Activated CD8-positive, alpha-beta memory T cell treated with anti-CD3 and anti-CD28 coated beads, Interleukin-2, amount 50 U/mL, for 48 hours (primary cell): ENCODE data around the gene MAP3K7.

ENCODE experiments used
- DNase-seq: peaks from one replicate; pipeline ENCODE4 v3.0.0-alpha.2; 2020

MAP3K7 gene

GRCh38 chr6:90479603-90479926, 107.3 kb downstream of the MAP3K7 start:
- no peak for DNase-seq

- peak; percentile 87 for DNase-seq
These were observed 107.9 kb downstream of the MAP3K7 start for GRCh38 chr6:90478789-90479602.

- DNase-seq = no peak
These were observed 108.6 kb downstream of the MAP3K7 start for GRCh38 chr6:90478278-90478677.

GRCh38 chr6:90477366-90477765, 109.5 kb downstream of the MAP3K7 start:
- DNase-seq = no peak

- DNase-seq = no peak
These were observed 114.2 kb downstream of the MAP3K7 start for GRCh38 chr6:90472716-90473115.

GRCh38 chr6:90471263-90471662, 115.6 kb downstream of the MAP3K7 start:
- DNase-seq = no peak

- DNase-seq = no peak
These were observed 117.0 kb downstream of the MAP3K7 start for GRCh38 chr6:90469906-90470305.

- DNase-seq = no peak
These were observed 118.0 kb downstream of the MAP3K7 start for GRCh38 chr6:90468859-90469258.

- DNase-seq = peak; percentile 73
These were observed 118.8 kb downstream of the MAP3K7 start for GRCh38 chr6:90468080-90468479.

GRCh38 chr6:90467546-90467945, 119.3 kb downstream of the MAP3K7 start:
- DNase-seq = no peak

GRCh38 chr6:90466154-90466940, 120.5 kb downstream of the MAP3K7 start:
- no peak for DNase-seq

GRCh38 chr6:90465686-90466085, 121.2 kb downstream of the MAP3K7 start:
- no peak for DNase-seq

GRCh38 chr6:90464507-90464906, 122.4 kb downstream of the MAP3K7 start:
- no peak for DNase-seq

- no peak for DNase-seq
These were observed 123.0 kb downstream of the MAP3K7 start for GRCh38 chr6:90463874-90464273.
